CD4-positive, CD25-positive, alpha-beta regulatory T cell (primary cell): ENCODE data around the gene AFDN. TPM values are rescaled to one million over a fixed set of nuclear protein-coding genes. Genes with fewer than 3 reads are reported as not detected.
"Not testable (repeated sequence)": the region's sequence is repeated elsewhere in the genome, so short reads cannot be mapped to it uniquely, and the experiment has no call there.

Experiments
- ATAC-seq, 2 donors: fragments of 150-1000 bp; cut with Tn5 transposase; one replicate each; pipeline ENCODE4 v1.10.0; 2021; ENCODE audit warnings: low read depth in 2 of 2, moderate number of reproducible peaks in 2 of 2, moderate library complexity in 1 of 2
- DNase-seq, 3 donors: peaks; one replicate each; pipeline versions ENCODE4 v3.0.0 to v3.0.0-alpha.2; 2012 to 2022; ENCODE audit warnings: mixed read lengths in 1 of 3
- H3K27ac ChIP-seq: one replicate; pipeline ENCODE4 v1.7.0; 2013; ENCODE audit warnings: mild to moderate bottlenecking, low read length; ENCODE audit not compliant: insufficient read depth, poor library complexity, severe bottlenecking
- H3K27me3 ChIP-seq: one replicate; pipeline ENCODE4 v1.7.0; 2013; ENCODE audit warnings: low read length; ENCODE audit not compliant: control insufficient read depth, insufficient read depth
- H3K36me3 ChIP-seq: one replicate; pipeline ENCODE4 v1.7.0; 2013; ENCODE audit warnings: mild to moderate bottlenecking, low read length, moderate library complexity; ENCODE audit not compliant: control insufficient read depth, insufficient read depth
- H3K4me1 ChIP-seq: 2 replicates; pipeline ENCODE4 v1.7.0; 2013; ENCODE audit warnings: mild to moderate bottlenecking, low read length; ENCODE audit not compliant: insufficient read depth, control insufficient read depth, poor library complexity, severe bottlenecking
- H3K4me3 ChIP-seq: one replicate; pipeline ENCODE4 v1.7.0; 2013; ENCODE audit warnings: low read depth, mild to moderate bottlenecking, low read length, moderate library complexity
- H3K9me3 ChIP-seq, 2 experiments: 1 replicate in 1 of 2; 2 replicates in 1 of 2; pipeline ENCODE4 v1.7.0; 2013; ENCODE audit warnings: low read length in 2 of 2, mild to moderate bottlenecking in 1 of 2, moderate library complexity in 1 of 2; ENCODE audit not compliant: control insufficient read depth in 2 of 2
- H3K27ac Mint-ChIP-seq, 3 donors: one replicate each; pipeline ENCODE4 v1.8.0; 2020 to 2022; ENCODE audit warnings: mild to moderate bottlenecking in 3 of 3, mixed read lengths in 3 of 3, moderate library complexity in 2 of 3
- H3K27me3 Mint-ChIP-seq: one replicate; pipeline ENCODE4 v1.8.0; 2022; ENCODE audit warnings: mild to moderate bottlenecking, mixed read lengths
- H3K36me3 Mint-ChIP-seq: one replicate; pipeline ENCODE4 v1.8.0; 2020; ENCODE audit warnings: mixed read lengths
- H3K4me1 Mint-ChIP-seq, 4 donors: one replicate each; pipeline ENCODE4 v1.8.0; 2020 to 2022; ENCODE audit warnings: mixed read lengths in 4 of 4, mild to moderate bottlenecking in 1 of 4
- H3K4me3 Mint-ChIP-seq, 4 donors: one replicate each; pipeline ENCODE4 v1.8.0; 2020 to 2022; ENCODE audit warnings: mild to moderate bottlenecking in 4 of 4, mixed read lengths in 4 of 4, moderate library complexity in 3 of 4
- H3K9me3 Mint-ChIP-seq, 7 donors: one replicate each; pipeline ENCODE4 v1.8.0; 2020 to 2022; ENCODE audit warnings: mixed read lengths in 7 of 7, mild to moderate bottlenecking in 3 of 7, moderate library complexity in 2 of 7
- polyA plus RNA-seq, 4 donors: library from polyadenylated mRNA; unstranded; fragments of 300-500 nt; fragmentation: Illumina TruSeq; gene quantifications; one replicate each; pipeline ENCODE4 v1.2.3, GENCODE V29; 2021
- total RNA-seq: library from RNA; stranded (reverse); gene quantifications from one replicate; pipeline ENCODE4 v1.2.3, GENCODE V29; 2022

The AFDN gene
- total and polyA plus RNA-seq, 5 donors from 2014 or later: 2.0 to 39.9 (median 3.1) TPM

GRCh38 chr6:167973148-167973885 lies 146.6 kb downstream of the AFDN start:
- peaks cover 3% of the 10 kb centered on the region for H3K36me3 ChIP-seq
- no peak for ATAC-seq
- H3K27ac Mint-ChIP-seq: peak overlapping the region in 1 of 3 donors; percentile 5

GRCh38 chr6:167974640-167975344 lies 148.1 kb downstream of the AFDN start:
- Histone ChIP-seq H3K27ac (no peak overlapping the region), H3K9me3 (no peaks in the 10 kb centered on the region), H3K4me1 (no peaks in the 10 kb centered on the region), H3K4me3 (no peak overlapping the region), H3K27me3 (no peaks in the 10 kb centered on the region), H3K36me3 (no peaks in the 10 kb centered on the region)
- no peak for DNase-seq
- no peak overlapping the region for H3K27ac Mint-ChIP-seq
- H3K27me3 Mint-ChIP-seq: no peaks in the 10 kb centered on the region
- H3K36me3 Mint-ChIP-seq: no peaks in the 10 kb centered on the region
- no peaks in the 10 kb centered on the region for H3K4me1 Mint-ChIP-seq
- no peak overlapping the region for H3K4me3 Mint-ChIP-seq
- H3K9me3 Mint-ChIP-seq: peaks cover 0 to 4% (median 0%) of the 10 kb centered on the region in 7 donors
- ATAC-seq: no peak

More at GRCh38 chr6:167973148-167973885, 146.6 kb downstream of the AFDN start:
- Histone ChIP-seq H3K27me3 (no peaks in the 10 kb centered on the region), H3K4me1 (no peaks in the 10 kb centered on the region), H3K4me3 (no peak overlapping the region), H3K9me3 (no peaks in the 10 kb centered on the region), H3K27ac (no peak overlapping the region)
- no peaks in the 10 kb centered on the region for H3K9me3 Mint-ChIP-seq
- H3K27me3 Mint-ChIP-seq: no peaks in the 10 kb centered on the region
- no peaks in the 10 kb centered on the region for H3K36me3 Mint-ChIP-seq
- no peaks in the 10 kb centered on the region for H3K4me1 Mint-ChIP-seq
- no peak for DNase-seq
- H3K4me3 Mint-ChIP-seq: no peak overlapping the region

GRCh38 chr6:167975458-167975857 lies 148.7 kb downstream of the AFDN start:
- DNase-seq (no peak), ATAC-seq (no peak)
- Mint-ChIP-seq H3K27me3 (no peaks in the 10 kb centered on the region), H3K9me3 (peaks cover 0 to 4% (median 0%) of the 10 kb centered on the region in 7 donors), H3K4me1 (no peaks in the 10 kb centered on the region), H3K36me3 (no peaks in the 10 kb centered on the region), H3K4me3 (peak overlapping the region in 1 of 4 donors; percentile 28), H3K27ac (no peak overlapping the region)
- Histone ChIP-seq H3K4me1 (no peaks in the 10 kb centered on the region), H3K27me3 (no peaks in the 10 kb centered on the region), H3K36me3 (no peaks in the 10 kb centered on the region), H3K9me3 (no peaks in the 10 kb centered on the region), H3K27ac (no peak overlapping the region), H3K4me3 (no peak overlapping the region)

- not testable (repeated sequence) for ATAC-seq, H3K27me3 ChIP-seq, H3K9me3 Mint-ChIP-seq, H3K27ac ChIP-seq, H3K27me3 Mint-ChIP-seq, H3K4me3 Mint-ChIP-seq, H3K36me3 ChIP-seq, H3K36me3 Mint-ChIP-seq, H3K4me3 ChIP-seq, H3K9me3 ChIP-seq, H3K4me1 Mint-ChIP-seq, H3K4me1 ChIP-seq, H3K27ac Mint-ChIP-seq, DNase-seq
These were observed 149.5 kb downstream of the AFDN start for GRCh38 chr6:167976116-167976657.

- Mint-ChIP-seq H3K27me3 (no peaks in the 10 kb centered on the region), H3K4me3 (no peak overlapping the region), H3K4me1 (no peaks in the 10 kb centered on the region), H3K27ac (no peak overlapping the region), H3K9me3 (peaks cover 0 to 6% (median 0%) of the 10 kb centered on the region in 7 donors), H3K36me3 (no peaks in the 10 kb centered on the region)
- Histone ChIP-seq H3K4me1 (no peaks in the 10 kb centered on the region), H3K27ac (no peak overlapping the region), H3K36me3 (no peaks in the 10 kb centered on the region), H3K4me3 (no peak overlapping the region), H3K9me3 (no peaks in the 10 kb centered on the region), H3K27me3 (no peaks in the 10 kb centered on the region)
- DNase-seq (no peak), ATAC-seq (no peak)
These were observed 150.0 kb downstream of the AFDN start for GRCh38 chr6:167976708-167977107.

- Histone ChIP-seq H3K4me1 (no peaks in the 10 kb centered on the region), H3K9me3 (no peaks in the 10 kb centered on the region), H3K27ac (no peak overlapping the region), H3K36me3 (no peaks in the 10 kb centered on the region), H3K27me3 (no peaks in the 10 kb centered on the region), H3K4me3 (no peak overlapping the region)
- ATAC-seq (no peak), DNase-seq (no peak)
- H3K9me3 Mint-ChIP-seq: peaks cover 0 to 6% (median 0%) of the 10 kb centered on the region in 7 donors
- H3K4me1 Mint-ChIP-seq: no peaks in the 10 kb centered on the region
- no peak overlapping the region for H3K27ac Mint-ChIP-seq
- no peaks in the 10 kb centered on the region for H3K27me3 Mint-ChIP-seq
- no peaks in the 10 kb centered on the region for H3K36me3 Mint-ChIP-seq
- H3K4me3 Mint-ChIP-seq: no peak overlapping the region
These were observed 151.2 kb downstream of the AFDN start for GRCh38 chr6:167977717-167978467.

- Mint-ChIP-seq H3K36me3 (no peaks in the 10 kb centered on the region), H3K4me3 (no peak overlapping the region), H3K27me3 (no peaks in the 10 kb centered on the region), H3K4me1 (no peaks in the 10 kb centered on the region), H3K27ac (no peak overlapping the region), H3K9me3 (peaks cover 0 to 6% (median 0%) of the 10 kb centered on the region in 7 donors)
- no peaks in the 10 kb centered on the region for H3K27me3 ChIP-seq
- no peak overlapping the region for H3K4me3 ChIP-seq
- no peaks in the 10 kb centered on the region for H3K36me3 ChIP-seq
- DNase-seq (no peak), ATAC-seq (no peak)
- no peaks in the 10 kb centered on the region for H3K9me3 ChIP-seq
- H3K4me1 ChIP-seq: no peaks in the 10 kb centered on the region
- no peak overlapping the region for H3K27ac ChIP-seq
These were observed 151.9 kb downstream of the AFDN start for GRCh38 chr6:167978607-167979006.
